Uterus (tissue), 4 donors: Measurements from ENCODE around the gene DGCR6. TPM values are rescaled to one million over a fixed set of nuclear protein-coding genes. Genes with fewer than 3 reads are reported as not detected.
"Not testable (repeated sequence)": the region's sequence is repeated elsewhere in the genome, so short reads cannot be mapped to it uniquely, and the experiment has no call there.

Source experiments
- DNase-seq, 2 donors: peaks; one replicate each; pipeline ENCODE4 v3.0.0-alpha.2; 2019 to 2020
- H3K27ac ChIP-seq, 2 donors: fragments of 200-600 bp; sonication (generic); 1 replicate in 1 of 2; 2 replicates in 1 of 2; pipeline ENCODE4 v1.5.1; 2016 to 2018
- H3K27me3 ChIP-seq, 2 donors: fragments of 200-600 bp; sonication (generic); one replicate each; pipeline ENCODE4 v1.5.1; 2018 to 2019; ENCODE audit warnings: control low read depth in 1 of 2
- H3K36me3 ChIP-seq, 2 donors: fragments of 200-600 bp; sonication (generic); one replicate each; pipeline ENCODE4 v1.5.1; 2019; ENCODE audit warnings: control low read depth in 1 of 2
- H3K4me1 ChIP-seq, 2 donors: fragments of 200-600 bp; sonication (generic); one replicate each; pipeline ENCODE4 v1.5.1; 2018 to 2019; ENCODE audit warnings: control low read depth in 1 of 2
- H3K4me3 ChIP-seq, 2 donors: fragments of 200-600 bp; sonication (generic); 1 replicate in 1 of 2; 2 replicates in 1 of 2; pipeline ENCODE4 v1.5.1; 2018 to 2019; ENCODE audit warnings: mild to moderate bottlenecking in 1 of 2
- H3K9me3 ChIP-seq, 2 donors: fragments of 200-600 bp; sonication (generic); one replicate each; pipeline ENCODE4 v1.5.1; 2019; ENCODE audit warnings: control low read depth in 1 of 2
- intact Hi-C: fragments of 100-400 bp; cut with DNase I; formaldehyde crosslinking; loops from one replicate; pipeline ENCODE4 v1.15.1; 2023; ENCODE audit warnings: low total_unique reads
- total RNA-seq, 4 donors: library from RNA; depleted of rRNA in 3 of 4; stranded (reverse); fragments of >200 nt in 3 of 4; gene quantifications; one replicate each; pipeline versions ENCODE4 v1.1.0 to v1.2.4, GENCODE V29; 2014 to 2023
- donor health status: DM: yes; HTN: yes; CAD: no.

The DGCR6 gene
- total RNA-seq, 4 donors from 2014 or later: 1.8 to 2.9 (median 1.9) TPM; not detected in 1

GRCh38 chr22:18958738-18959137, 52.6 kb downstream of the DGCR6 start:
- H3K36me3 ChIP-seq, H3K4me1 ChIP-seq, intact Hi-C loops, H3K9me3 ChIP-seq, H3K4me3 ChIP-seq, DNase-seq, H3K27ac ChIP-seq, H3K27me3 ChIP-seq: not testable (repeated sequence)

- DNase-seq, H3K4me3 ChIP-seq, H3K9me3 ChIP-seq, H3K4me1 ChIP-seq, H3K36me3 ChIP-seq, H3K27me3 ChIP-seq, intact Hi-C loops, H3K27ac ChIP-seq: not testable (repeated sequence)
These were observed 53.1 kb downstream of the DGCR6 start for GRCh38 chr22:18959266-18959665.

- intact Hi-C loops, H3K9me3 ChIP-seq, H3K27ac ChIP-seq, DNase-seq, H3K27me3 ChIP-seq, H3K36me3 ChIP-seq, H3K4me3 ChIP-seq, H3K4me1 ChIP-seq: not testable (repeated sequence)
These were observed 53.6 kb downstream of the DGCR6 start for GRCh38 chr22:18959741-18960140.

- H3K36me3 ChIP-seq, H3K4me3 ChIP-seq, H3K9me3 ChIP-seq, H3K4me1 ChIP-seq, H3K27ac ChIP-seq, DNase-seq, H3K27me3 ChIP-seq, intact Hi-C loops: not testable (repeated sequence)
These were observed 54.2 kb downstream of the DGCR6 start for GRCh38 chr22:18960166-18960820.

- H3K4me3 ChIP-seq: not testable (repeated sequence)
These were observed 55.1 kb downstream of the DGCR6 start for GRCh38 chr22:18961201-18961600.

More at GRCh38 chr22:18961201-18961600, 55.1 kb downstream of the DGCR6 start:
- H3K27me3 ChIP-seq, H3K27ac ChIP-seq, H3K9me3 ChIP-seq, H3K4me1 ChIP-seq, H3K36me3 ChIP-seq, intact Hi-C loops, DNase-seq: not testable (repeated sequence)

Other genes with a start within 250 kb of the DGCR6 start
- 1 to 10 TPM in 3 of 4 donors, not detected in 1; 1.0 to 3.7 (median 2.6) TPM for gene PRODH, start 30.0 kb downstream of the DGCR6 start, total RNA-seq
- 10 to 100 TPM; 18.2 to 88.9 (median 47.6) TPM for gene DGCR2, start 216.1 kb downstream of the DGCR6 start, total RNA-seq
- under 1 TPM in 1 of 4 donors, not detected in 3; 0.30 TPM for gene TSSK2, start 225.0 kb downstream of the DGCR6 start, total RNA-seq
- gene ESS2, start 238.3 kb downstream of the DGCR6 start, total RNA-seq: 10 to 100 TPM in 3 of 4 donors, 1 to 10 TPM in 1; 7.4 to 14.6 (median 12.3) TPM
- gene GSC2, start 244.0 kb downstream of the DGCR6 start, total RNA-seq: not detected